ENCODE results near the gene KCNK5. TPM values are rescaled to one million over a fixed set of nuclear protein-coding genes. Genes with fewer than 3 reads are reported as not detected.

KCNK5 gene
- total RNA-seq, 1 donor from 2014 or later, result 36.7 TPM

- H3K27me3 Mint-ChIP-seq (ENCODE audit: insufficient read depth), result peaks cover 5% of the 10 kb centered on the region
- peaks cover 9% of the 10 kb centered on the region for H3K4me1 Mint-ChIP-seq (ENCODE audit: low read depth)
- H3K4me3 Mint-ChIP-seq, result no peak overlapping the region
- H3K9me3 Mint-ChIP-seq, result no peaks in the 10 kb centered on the region
- H3K27ac Mint-ChIP-seq, result no peak overlapping the region
- DNase-seq (ENCODE audit: low spot score), result no peak
- intact Hi-C loops (cut with micrococcal nuclease), result no loop called here
- no peaks in the 10 kb centered on the region for H3K36me3 Mint-ChIP-seq (ENCODE audit: low read depth)
Observed at GRCh38 chr6:39260953-39261352, 31.7 kb upstream of the KCNK5 start.

- Mint-ChIP-seq H3K4me3 (no peak overlapping the region), H3K36me3 (ENCODE audit: low read depth) (no peaks in the 10 kb centered on the region), H3K27ac (no peak overlapping the region), H3K4me1 (ENCODE audit: low read depth) (peaks cover 9% of the 10 kb centered on the region), H3K9me3 (no peaks in the 10 kb centered on the region), H3K27me3 (ENCODE audit: insufficient read depth) (peaks cover 4% of the 10 kb centered on the region)
- intact Hi-C loops (cut with micrococcal nuclease), result no loop called here
- no peak for DNase-seq (ENCODE audit: low spot score)
Observed at GRCh38 chr6:39260456-39260855, 31.2 kb upstream of the KCNK5 start.

GRCh38 chr6:39256294-39256940 is 27.1 kb upstream of the KCNK5 start:
- no peak for DNase-seq (ENCODE audit: low spot score)
- Mint-ChIP-seq H3K9me3 (peaks cover 6% of the 10 kb centered on the region), H3K36me3 (ENCODE audit: low read depth) (no peaks in the 10 kb centered on the region), H3K27ac (peak overlapping the region; percentile 10), H3K4me1 (ENCODE audit: low read depth) (no peaks in the 10 kb centered on the region), H3K27me3 (ENCODE audit: insufficient read depth) (peaks cover 15% of the 10 kb centered on the region), H3K4me3 (no peak overlapping the region)
- intact Hi-C loops (cut with micrococcal nuclease), result loop anchor here (5.0 kb wide), 1 partner anchor 104 kb away; no protein-coding TSS in a partner anchor

GRCh38 chr6:39254999-39255535 is 25.8 kb upstream of the KCNK5 start:
- Mint-ChIP-seq H3K36me3 (ENCODE audit: low read depth) (no peaks in the 10 kb centered on the region), H3K27ac (peak overlapping the region; percentile 62), H3K27me3 (ENCODE audit: insufficient read depth) (peaks cover 15% of the 10 kb centered on the region), H3K9me3 (peaks cover 6% of the 10 kb centered on the region), H3K4me3 (no peak overlapping the region), H3K4me1 (ENCODE audit: low read depth) (no peaks in the 10 kb centered on the region)
- intact Hi-C loops (cut with micrococcal nuclease), result loop anchor here (1.0 to 5.0 kb wide), 4 partner anchors 8 to 103 kb away; partner anchors contain the start of gene KCNK5
- no peak for DNase-seq (ENCODE audit: low spot score)

GRCh38 chr6:39251406-39251805 is 22.1 kb upstream of the KCNK5 start:
- Mint-ChIP-seq H3K4me1 (ENCODE audit: low read depth) (peaks cover 7% of the 10 kb centered on the region), H3K27ac (no peak overlapping the region), H3K9me3 (peaks cover 6% of the 10 kb centered on the region), H3K36me3 (ENCODE audit: low read depth) (no peaks in the 10 kb centered on the region), H3K4me3 (no peak overlapping the region), H3K27me3 (ENCODE audit: insufficient read depth) (peaks cover 17% of the 10 kb centered on the region)
- no peak for DNase-seq (ENCODE audit: low spot score)
- intact Hi-C loops (cut with micrococcal nuclease), result no loop called here

GRCh38 chr6:39250507-39250906 is 21.2 kb upstream of the KCNK5 start:
- H3K27ac Mint-ChIP-seq, result no peak overlapping the region
- H3K9me3 Mint-ChIP-seq, result peaks cover 6% of the 10 kb centered on the region
- peaks cover 7% of the 10 kb centered on the region for H3K4me1 Mint-ChIP-seq (ENCODE audit: low read depth)
- no peak overlapping the region for H3K4me3 Mint-ChIP-seq
- DNase-seq (ENCODE audit: low spot score), result no peak
- H3K36me3 Mint-ChIP-seq (ENCODE audit: low read depth), result no peaks in the 10 kb centered on the region
- intact Hi-C loops (cut with micrococcal nuclease), result no loop called here
- H3K27me3 Mint-ChIP-seq (ENCODE audit: insufficient read depth), result peaks cover 14% of the 10 kb centered on the region

GRCh38 chr6:39249278-39249677 is 20.0 kb upstream of the KCNK5 start:
- Mint-ChIP-seq H3K27ac (no peak overlapping the region), H3K4me1 (ENCODE audit: low read depth) (peaks cover 7% of the 10 kb centered on the region)

GRCh38 chr6:39247667-39248194 is 18.5 kb upstream of the KCNK5 start:
- peaks cover 7% of the 10 kb centered on the region for H3K4me1 Mint-ChIP-seq (ENCODE audit: low read depth)
- H3K27ac Mint-ChIP-seq, result no peak overlapping the region
- no peak for DNase-seq (ENCODE audit: low spot score)
- H3K27me3 Mint-ChIP-seq (ENCODE audit: insufficient read depth), result peaks cover 4% of the 10 kb centered on the region
- H3K9me3 Mint-ChIP-seq, result no peaks in the 10 kb centered on the region
- no peaks in the 10 kb centered on the region for H3K36me3 Mint-ChIP-seq (ENCODE audit: low read depth)
- H3K4me3 Mint-ChIP-seq, result no peak overlapping the region
- intact Hi-C loops (cut with micrococcal nuclease), result no loop called here

More at GRCh38 chr6:39249278-39249677, 20.0 kb upstream of the KCNK5 start:
- no peak overlapping the region for H3K4me3 Mint-ChIP-seq
- no peaks in the 10 kb centered on the region for H3K36me3 Mint-ChIP-seq (ENCODE audit: low read depth)
- no peak for DNase-seq (ENCODE audit: low spot score)
- intact Hi-C loops (cut with micrococcal nuclease), result no loop called here
- peaks cover 12% of the 10 kb centered on the region for H3K27me3 Mint-ChIP-seq (ENCODE audit: insufficient read depth)
- H3K9me3 Mint-ChIP-seq, result peaks cover under 1% of the 10 kb centered on the region

GRCh38 chr6:39243809-39244208 is 14.5 kb upstream of the KCNK5 start:
- no peaks in the 10 kb centered on the region for H3K36me3 Mint-ChIP-seq (ENCODE audit: low read depth)

GRCh38 chr6:39240155-39240757 is 11.0 kb upstream of the KCNK5 start:
- Mint-ChIP-seq H3K27me3 (ENCODE audit: insufficient read depth) (peaks cover 6% of the 10 kb centered on the region), H3K4me1 (ENCODE audit: low read depth) (peaks cover 5% of the 10 kb centered on the region), H3K27ac (no peak overlapping the region), H3K9me3 (no peaks in the 10 kb centered on the region), H3K36me3 (ENCODE audit: low read depth) (no peaks in the 10 kb centered on the region), H3K4me3 (no peak overlapping the region)
- DNase-seq (ENCODE audit: low spot score), result no peak
- intact Hi-C loops (cut with micrococcal nuclease), result no loop called here

More at GRCh38 chr6:39243809-39244208, 14.5 kb upstream of the KCNK5 start:
- Mint-ChIP-seq H3K4me3 (no peak overlapping the region), H3K27me3 (ENCODE audit: insufficient read depth) (no peaks in the 10 kb centered on the region), H3K4me1 (ENCODE audit: low read depth) (peaks cover 7% of the 10 kb centered on the region), H3K27ac (no peak overlapping the region), H3K9me3 (no peaks in the 10 kb centered on the region)
- no peak for DNase-seq (ENCODE audit: low spot score)
- intact Hi-C loops (cut with micrococcal nuclease), result no loop called here

GRCh38 chr6:39239527-39240154 is 10.4 kb upstream of the KCNK5 start:
- Mint-ChIP-seq H3K9me3 (no peaks in the 10 kb centered on the region), H3K36me3 (ENCODE audit: low read depth) (no peaks in the 10 kb centered on the region), H3K27me3 (ENCODE audit: insufficient read depth) (peaks cover 6% of the 10 kb centered on the region), H3K27ac (no peak overlapping the region), H3K4me3 (no peak overlapping the region), H3K4me1 (ENCODE audit: low read depth) (peaks cover 5% of the 10 kb centered on the region)
- intact Hi-C loops (cut with micrococcal nuclease), result no loop called here
- DNase-seq (ENCODE audit: low spot score), result no peak

- Mint-ChIP-seq H3K36me3 (ENCODE audit: low read depth) (no peaks in the 10 kb centered on the region), H3K4me3 (no peak overlapping the region), H3K27ac (no peak overlapping the region), H3K4me1 (ENCODE audit: low read depth) (peaks cover 5% of the 10 kb centered on the region), H3K27me3 (ENCODE audit: insufficient read depth) (peaks cover 6% of the 10 kb centered on the region), H3K9me3 (no peaks in the 10 kb centered on the region)
- intact Hi-C loops (cut with micrococcal nuclease), result no loop called here
- DNase-seq (ENCODE audit: low spot score), result no peak
Observed at GRCh38 chr6:39236742-39237141, 7.5 kb upstream of the KCNK5 start.

GRCh38 chr6:39233333-39233732 is 4.1 kb upstream of the KCNK5 start:
- no peaks in the 10 kb centered on the region for H3K9me3 Mint-ChIP-seq
- peaks cover 2% of the 10 kb centered on the region for H3K36me3 Mint-ChIP-seq (ENCODE audit: low read depth)
- peaks cover 6% of the 10 kb centered on the region for H3K27me3 Mint-ChIP-seq (ENCODE audit: insufficient read depth)
- no peak overlapping the region for H3K4me3 Mint-ChIP-seq
- DNase-seq (ENCODE audit: low spot score), result no peak
- H3K27ac Mint-ChIP-seq, result no peak overlapping the region
- peaks cover 20% of the 10 kb centered on the region for H3K4me1 Mint-ChIP-seq (ENCODE audit: low read depth)
- intact Hi-C loops (cut with micrococcal nuclease), result no loop called here

Measured in activated T-helper 1 cell treated with anti-CD3 and anti-CD28 coated beads, Interleukin-12 subunit alpha, Interleukin-12 subunit beta, Interleukin-2, Interleukin-4 antibody, amounts not matched to agents 30 ng/mL and 10 ng/mL and 1 ng/mL, durations not matched to agents 14 hours and 24 hours and 36 hours (primary cell).